WTC11 (cell line): ENCODE measurements around the gene PAN3.

Experiments
- ATF1 ChIP-seq: sonication (generic); formaldehyde crosslinking; IDR thresholded peaks from 2 replicates; pipeline ENCODE4 v1.8.1; 2023; ENCODE audit warnings: mild to moderate bottlenecking, moderate library complexity, missing genetic modification reagents
- ATF2 ChIP-seq: sonication (generic); formaldehyde crosslinking; IDR thresholded peaks from 2 replicates; pipeline ENCODE4 v1.8.1; 2022; ENCODE audit warnings: low read depth, missing genetic modification reagents, borderline replicate concordance
- ATF6 ChIP-seq: sonication (generic); formaldehyde crosslinking; IDR thresholded peaks from 2 replicates; pipeline ENCODE4 v1.8.1; 2023; ENCODE audit warnings: mild to moderate bottlenecking, missing genetic modification reagents
- CREB1 ChIP-seq: sonication (generic); formaldehyde crosslinking; IDR thresholded peaks from 2 replicates; pipeline ENCODE4 v1.8.0; 2023; ENCODE audit warnings: mild to moderate bottlenecking, missing genetic modification reagents
- JUN ChIP-seq: sonication (generic); formaldehyde crosslinking; IDR thresholded peaks from 2 replicates; pipeline ENCODE4 v1.8.0; 2023; ENCODE audit warnings: mild to moderate bottlenecking, missing genetic modification reagents
- MAX ChIP-seq: sonication (generic); formaldehyde crosslinking; IDR thresholded peaks from 2 replicates; pipeline ENCODE4 v1.8.0; 2022; ENCODE audit warnings: mild to moderate bottlenecking, missing genetic modification reagents
- NR2C2 ChIP-seq: sonication (generic); formaldehyde crosslinking; IDR thresholded peaks from 2 replicates; pipeline ENCODE4 v1.8.0; 2022; ENCODE audit warnings: mild to moderate bottlenecking, missing genetic modification reagents
- TCF7 ChIP-seq: sonication (generic); formaldehyde crosslinking; IDR thresholded peaks from 2 replicates; pipeline ENCODE4 v1.8.0; 2022; ENCODE audit warnings: mild to moderate bottlenecking, low read depth, missing genetic modification reagents, moderate library complexity
- ZBTB21 ChIP-seq: sonication (generic); formaldehyde crosslinking; IDR thresholded peaks from 2 replicates; pipeline ENCODE4 v1.8.1; 2023; ENCODE audit warnings: mild to moderate bottlenecking, missing genetic modification reagents, borderline replicate concordance
- TF ChIP-seq, protein P1 (sequence below): fragments of 200-600 bp; IDR thresholded peaks from 2 replicates; pipeline ENCODE4 v1.8.0; 2022; ENCODE audit warnings: antibody characterized with exemption
- TF ChIP-seq, protein P2 (sequence below): sonication (generic); formaldehyde crosslinking; IDR thresholded peaks from 2 replicates; pipeline ENCODE4 v1.8.0; 2023; ENCODE audit warnings: missing genetic modification reagents, mild to moderate bottlenecking, borderline replicate concordance

DNA sequence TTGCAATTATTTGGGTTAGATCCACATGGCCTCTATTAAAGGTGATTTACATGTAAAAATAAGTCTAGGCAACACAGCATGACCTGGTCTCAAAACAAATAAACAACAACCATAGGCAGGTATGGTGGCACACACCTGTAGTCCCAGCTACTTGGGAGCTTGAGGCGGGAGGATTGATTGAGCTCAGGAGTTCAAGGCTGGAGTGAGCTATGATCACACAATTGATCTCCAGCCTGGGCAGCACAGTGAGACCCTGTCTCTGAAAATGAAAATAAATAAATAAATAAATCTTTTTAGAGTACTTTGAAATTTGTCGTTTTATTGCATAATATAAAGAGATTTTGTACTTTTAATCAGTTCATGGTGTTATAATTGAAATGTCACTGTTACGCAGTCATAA lies 93.3 kb downstream of the PAN3 start:
- TF ChIP-seq, protein P1, sequence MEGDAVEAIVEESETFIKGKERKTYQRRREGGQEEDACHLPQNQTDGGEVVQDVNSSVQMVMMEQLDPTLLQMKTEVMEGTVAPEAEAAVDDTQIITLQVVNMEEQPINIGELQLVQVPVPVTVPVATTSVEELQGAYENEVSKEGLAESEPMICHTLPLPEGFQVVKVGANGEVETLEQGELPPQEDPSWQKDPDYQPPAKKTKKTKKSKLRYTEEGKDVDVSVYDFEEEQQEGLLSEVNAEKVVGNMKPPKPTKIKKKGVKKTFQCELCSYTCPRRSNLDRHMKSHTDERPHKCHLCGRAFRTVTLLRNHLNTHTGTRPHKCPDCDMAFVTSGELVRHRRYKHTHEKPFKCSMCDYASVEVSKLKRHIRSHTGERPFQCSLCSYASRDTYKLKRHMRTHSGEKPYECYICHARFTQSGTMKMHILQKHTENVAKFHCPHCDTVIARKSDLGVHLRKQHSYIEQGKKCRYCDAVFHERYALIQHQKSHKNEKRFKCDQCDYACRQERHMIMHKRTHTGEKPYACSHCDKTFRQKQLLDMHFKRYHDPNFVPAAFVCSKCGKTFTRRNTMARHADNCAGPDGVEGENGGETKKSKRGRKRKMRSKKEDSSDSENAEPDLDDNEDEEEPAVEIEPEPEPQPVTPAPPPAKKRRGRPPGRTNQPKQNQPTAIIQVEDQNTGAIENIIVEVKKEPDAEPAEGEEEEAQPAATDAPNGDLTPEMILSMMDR, result no peak
- no peak for TF ChIP-seq ZBTB21 (CRISPR knock-in tag)
- no peak for TF ChIP-seq ATF1 (CRISPR knock-in tag)
- no peak for TF ChIP-seq ATF2
- TF ChIP-seq ATF6 (CRISPR knock-in tag), result no peak
- no peak for TF ChIP-seq TCF7
- no peak for TF ChIP-seq JUN (CRISPR knock-in tag)
- TF ChIP-seq NR2C2 (CRISPR knock-in tag), result no peak
- TF ChIP-seq, protein P2, sequence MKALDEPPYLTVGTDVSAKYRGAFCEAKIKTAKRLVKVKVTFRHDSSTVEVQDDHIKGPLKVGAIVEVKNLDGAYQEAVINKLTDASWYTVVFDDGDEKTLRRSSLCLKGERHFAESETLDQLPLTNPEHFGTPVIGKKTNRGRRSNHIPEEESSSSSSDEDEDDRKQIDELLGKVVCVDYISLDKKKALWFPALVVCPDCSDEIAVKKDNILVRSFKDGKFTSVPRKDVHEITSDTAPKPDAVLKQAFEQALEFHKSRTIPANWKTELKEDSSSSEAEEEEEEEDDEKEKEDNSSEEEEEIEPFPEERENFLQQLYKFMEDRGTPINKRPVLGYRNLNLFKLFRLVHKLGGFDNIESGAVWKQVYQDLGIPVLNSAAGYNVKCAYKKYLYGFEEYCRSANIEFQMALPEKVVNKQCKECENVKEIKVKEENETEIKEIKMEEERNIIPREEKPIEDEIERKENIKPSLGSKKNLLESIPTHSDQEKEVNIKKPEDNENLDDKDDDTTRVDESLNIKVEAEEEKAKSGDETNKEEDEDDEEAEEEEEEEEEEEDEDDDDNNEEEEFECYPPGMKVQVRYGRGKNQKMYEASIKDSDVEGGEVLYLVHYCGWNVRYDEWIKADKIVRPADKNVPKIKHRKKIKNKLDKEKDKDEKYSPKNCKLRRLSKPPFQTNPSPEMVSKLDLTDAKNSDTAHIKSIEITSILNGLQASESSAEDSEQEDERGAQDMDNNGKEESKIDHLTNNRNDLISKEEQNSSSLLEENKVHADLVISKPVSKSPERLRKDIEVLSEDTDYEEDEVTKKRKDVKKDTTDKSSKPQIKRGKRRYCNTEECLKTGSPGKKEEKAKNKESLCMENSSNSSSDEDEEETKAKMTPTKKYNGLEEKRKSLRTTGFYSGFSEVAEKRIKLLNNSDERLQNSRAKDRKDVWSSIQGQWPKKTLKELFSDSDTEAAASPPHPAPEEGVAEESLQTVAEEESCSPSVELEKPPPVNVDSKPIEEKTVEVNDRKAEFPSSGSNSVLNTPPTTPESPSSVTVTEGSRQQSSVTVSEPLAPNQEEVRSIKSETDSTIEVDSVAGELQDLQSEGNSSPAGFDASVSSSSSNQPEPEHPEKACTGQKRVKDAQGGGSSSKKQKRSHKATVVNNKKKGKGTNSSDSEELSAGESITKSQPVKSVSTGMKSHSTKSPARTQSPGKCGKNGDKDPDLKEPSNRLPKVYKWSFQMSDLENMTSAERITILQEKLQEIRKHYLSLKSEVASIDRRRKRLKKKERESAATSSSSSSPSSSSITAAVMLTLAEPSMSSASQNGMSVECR, result no peak
- TF ChIP-seq MAX (CRISPR knock-in tag), result no peak
- TF ChIP-seq CREB1 (CRISPR knock-in tag), result no peak
